Measurements from ENCODE around the gene SLC45A3. TPM values are rescaled to one million over a fixed set of nuclear protein-coding genes. Genes with fewer than 3 reads are reported as not detected.

Gene SLC45A3
- total RNA-seq, 3 donors from 2014 or later (not counting 1 experiment from before 2014, with no cell fraction given), result 0.31 to 28.8 (median 1.8) TPM

DNA sequence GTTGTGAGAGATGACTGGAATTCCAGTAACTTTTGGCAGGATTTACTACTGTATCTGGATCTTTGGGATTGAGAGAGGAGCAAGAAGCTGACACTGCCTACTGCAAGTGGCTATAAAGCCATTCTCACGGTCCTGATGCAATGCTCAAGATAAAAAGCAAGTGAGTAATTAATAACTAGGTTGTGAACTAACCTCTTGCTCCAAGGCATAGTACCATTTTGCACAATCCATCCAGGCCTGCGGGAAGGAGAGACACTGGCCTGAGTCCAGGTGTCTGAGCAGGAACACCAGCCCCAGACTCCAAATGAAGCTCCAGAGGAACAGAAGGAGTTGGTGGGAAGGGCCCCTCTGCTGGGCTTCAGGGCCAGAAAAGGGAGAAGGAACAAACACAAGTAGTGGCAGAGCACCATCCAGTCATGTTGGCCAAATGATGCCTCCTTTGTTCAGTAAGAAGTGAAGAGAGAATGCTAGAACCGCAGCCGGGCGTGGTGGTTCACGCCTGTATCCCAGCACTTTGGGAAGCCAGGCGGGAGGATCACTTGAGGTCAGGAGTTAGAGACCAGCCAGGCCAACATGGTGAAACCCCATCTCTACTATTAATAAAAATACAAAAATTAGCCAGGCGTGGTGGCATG lies 9.9 kb upstream of the SLC45A3 start:
- TF ChIP-seq, protein P1, sequence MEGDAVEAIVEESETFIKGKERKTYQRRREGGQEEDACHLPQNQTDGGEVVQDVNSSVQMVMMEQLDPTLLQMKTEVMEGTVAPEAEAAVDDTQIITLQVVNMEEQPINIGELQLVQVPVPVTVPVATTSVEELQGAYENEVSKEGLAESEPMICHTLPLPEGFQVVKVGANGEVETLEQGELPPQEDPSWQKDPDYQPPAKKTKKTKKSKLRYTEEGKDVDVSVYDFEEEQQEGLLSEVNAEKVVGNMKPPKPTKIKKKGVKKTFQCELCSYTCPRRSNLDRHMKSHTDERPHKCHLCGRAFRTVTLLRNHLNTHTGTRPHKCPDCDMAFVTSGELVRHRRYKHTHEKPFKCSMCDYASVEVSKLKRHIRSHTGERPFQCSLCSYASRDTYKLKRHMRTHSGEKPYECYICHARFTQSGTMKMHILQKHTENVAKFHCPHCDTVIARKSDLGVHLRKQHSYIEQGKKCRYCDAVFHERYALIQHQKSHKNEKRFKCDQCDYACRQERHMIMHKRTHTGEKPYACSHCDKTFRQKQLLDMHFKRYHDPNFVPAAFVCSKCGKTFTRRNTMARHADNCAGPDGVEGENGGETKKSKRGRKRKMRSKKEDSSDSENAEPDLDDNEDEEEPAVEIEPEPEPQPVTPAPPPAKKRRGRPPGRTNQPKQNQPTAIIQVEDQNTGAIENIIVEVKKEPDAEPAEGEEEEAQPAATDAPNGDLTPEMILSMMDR (IDR thresholded peaks at IDR 0.05), result no peak
- no peak overlapping the region for H3K27ac ChIP-seq (ENCODE audit: low read length)
- H3K4me3 Mint-ChIP-seq, result no peak overlapping the region
- peaks cover 0 to 15% of the 10 kb centered on the region in 2 donors for H3K27me3 Mint-ChIP-seq (ENCODE audit: low read depth in 2 of 2)
- no peaks in the 10 kb centered on the region for H3K36me3 Mint-ChIP-seq
- 91% methylated on average over 8 of the region's 8 CpGs for WGBS (ENCODE audit: insufficient coverage)
- no peaks in the 10 kb centered on the region for H3K9me3 ChIP-seq (ENCODE audit: control insufficient read depth, insufficient read depth, low read length)
- ATAC-seq (no peak), DNase-seq (no peak)
- H3K27ac Mint-ChIP-seq, result no peak overlapping the region
- H3K4me1 ChIP-seq (ENCODE audit: control insufficient read depth, insufficient read depth, low read length), result no peaks in the 10 kb centered on the region
- no peaks in the 10 kb centered on the region for H3K9me3 Mint-ChIP-seq
- intact Hi-C loops (cut with micrococcal nuclease), result no loop called here
- H3K36me3 ChIP-seq (ENCODE audit: control insufficient read depth, insufficient read depth, low read length), result no peaks in the 10 kb centered on the region
- H3K4me3 ChIP-seq (ENCODE audit: low read length), result no peak overlapping the region
- H3K27me3 ChIP-seq (ENCODE audit: control insufficient read depth, insufficient read depth, low read length), result no peaks in the 10 kb centered on the region
- peaks cover 0 to 8% of the 10 kb centered on the region in 2 donors for H3K4me1 Mint-ChIP-seq

DNA sequence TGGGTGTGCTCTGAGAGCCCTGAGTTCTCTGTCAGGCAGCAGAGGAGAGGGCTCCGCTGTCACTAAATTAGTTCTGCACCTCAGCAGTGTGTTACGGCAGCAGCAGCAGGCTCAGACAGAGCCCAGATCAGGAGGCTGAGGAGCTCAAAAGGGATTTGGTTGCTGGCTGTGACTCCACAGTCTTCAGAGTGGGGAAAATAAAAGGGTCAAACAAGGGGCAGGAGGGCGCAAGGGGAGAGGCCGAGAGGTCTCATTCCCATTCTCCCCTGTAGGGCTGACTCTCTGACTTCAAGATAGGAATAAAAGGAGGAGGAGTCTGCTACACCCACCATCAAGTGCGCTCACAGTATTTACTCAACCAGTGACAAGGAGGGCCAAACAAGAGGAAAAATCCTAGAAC lies 9.2 kb upstream of the SLC45A3 start:
- Histone ChIP-seq H3K4me1 (ENCODE audit: control insufficient read depth, insufficient read depth, low read length) (no peaks in the 10 kb centered on the region), H3K27me3 (ENCODE audit: control insufficient read depth, insufficient read depth, low read length) (no peaks in the 10 kb centered on the region), H3K27ac (ENCODE audit: low read length) (no peak overlapping the region), H3K36me3 (ENCODE audit: control insufficient read depth, insufficient read depth, low read length) (no peaks in the 10 kb centered on the region), H3K9me3 (ENCODE audit: control insufficient read depth, insufficient read depth, low read length) (no peaks in the 10 kb centered on the region), H3K4me3 (ENCODE audit: low read length) (no peak overlapping the region)
- no peak overlapping the region for H3K27ac Mint-ChIP-seq
- intact Hi-C loops (cut with micrococcal nuclease), result no loop called here
- 94% methylated on average over 5 of the region's 5 CpGs for WGBS (ENCODE audit: insufficient coverage)
- no peaks in the 10 kb centered on the region for H3K9me3 Mint-ChIP-seq
- H3K4me3 Mint-ChIP-seq, result no peak overlapping the region
- H3K36me3 Mint-ChIP-seq, result no peaks in the 10 kb centered on the region
- DNase-seq (no peak), ATAC-seq (no peak)
- TF ChIP-seq, protein P1 (IDR thresholded peaks at IDR 0.05), result no peak
- H3K4me1 Mint-ChIP-seq, result peaks cover 0 to 8% of the 10 kb centered on the region in 2 donors
- H3K27me3 Mint-ChIP-seq (ENCODE audit: low read depth in 2 of 2), result peaks cover 0 to 15% of the 10 kb centered on the region in 2 donors

DNA sequence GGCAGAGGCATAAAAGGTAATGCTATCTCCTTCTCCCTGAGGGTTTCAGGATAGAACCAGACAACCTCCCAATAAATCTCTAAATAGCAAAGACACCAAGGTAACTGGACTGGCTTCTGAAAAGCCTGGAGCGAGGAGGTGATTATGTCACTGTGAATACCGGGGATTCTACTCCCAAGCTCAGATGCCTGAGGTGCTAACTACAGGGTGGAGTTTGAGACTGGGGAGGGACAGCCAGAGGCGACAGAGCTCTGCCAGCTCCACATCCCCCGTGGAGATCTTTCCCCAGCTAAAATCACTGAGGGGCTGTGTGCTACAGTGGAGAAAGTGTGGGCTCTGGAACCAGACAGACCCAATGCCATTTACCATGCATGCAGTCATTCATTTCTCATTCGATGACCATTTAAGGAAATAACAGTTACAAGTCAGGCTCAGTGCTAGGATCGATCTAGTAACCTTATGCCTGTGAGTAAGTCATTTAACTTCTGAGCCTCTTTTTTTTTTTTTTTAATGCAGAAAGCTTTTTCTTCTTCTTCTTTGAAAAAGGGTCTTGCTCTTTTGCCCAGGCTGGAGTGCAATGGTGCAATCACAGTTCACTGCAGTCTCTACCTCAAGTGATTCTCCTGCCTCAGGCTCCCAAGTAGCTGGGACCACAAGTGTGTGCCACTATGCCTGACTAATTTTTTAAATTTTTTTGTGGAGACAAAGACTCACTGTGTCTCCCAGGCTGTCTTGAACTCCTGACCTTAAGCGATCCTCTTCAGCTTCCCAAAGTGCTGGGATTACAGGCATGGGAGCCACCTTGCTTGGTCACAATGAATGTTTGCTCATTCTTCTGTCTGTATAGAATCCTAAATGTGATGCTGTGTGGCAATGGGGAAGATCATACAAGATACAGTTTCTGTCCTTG lies 8.1 kb upstream of the SLC45A3 start:
- Mint-ChIP-seq H3K4me1 (peaks cover 0 to 5% of the 10 kb centered on the region in 2 donors), H3K9me3 (no peaks in the 10 kb centered on the region), H3K36me3 (no peaks in the 10 kb centered on the region), H3K27me3 (ENCODE audit: low read depth in 2 of 2) (peaks cover 0 to 13% of the 10 kb centered on the region in 2 donors), H3K27ac (no peak overlapping the region), H3K4me3 (no peak overlapping the region)
- intact Hi-C loops (cut with micrococcal nuclease), result no loop called here
- no peak overlapping the region for H3K27ac ChIP-seq (ENCODE audit: low read length)
- no peaks in the 10 kb centered on the region for H3K4me1 ChIP-seq (ENCODE audit: control insufficient read depth, insufficient read depth, low read length)
- H3K4me3 ChIP-seq (ENCODE audit: low read length), result no peak overlapping the region
- no peaks in the 10 kb centered on the region for H3K9me3 ChIP-seq (ENCODE audit: control insufficient read depth, insufficient read depth, low read length)
- WGBS (ENCODE audit: insufficient coverage), result 94% methylated on average over 7 of the region's 7 CpGs
- TF ChIP-seq, protein P1 (IDR thresholded peaks at IDR 0.05), result no peak
- H3K27me3 ChIP-seq (ENCODE audit: control insufficient read depth, insufficient read depth, low read length), result no peaks in the 10 kb centered on the region
- DNase-seq (no peak), ATAC-seq (no peak)
- no peaks in the 10 kb centered on the region for H3K36me3 ChIP-seq (ENCODE audit: control insufficient read depth, insufficient read depth, low read length)
